Gastroesophageal sphincter (tissue), 3 donors: ENCODE measurements around the gene SPPL2A.

Experiments
- CTCF ChIP-seq, 4 experiments: fragments of 200-600 bp in 2 of 4; fragments of 450-650 bp in 2 of 4; sonication (generic) in 1 of 4; IDR thresholded peaks; one replicate each; pipeline ENCODE4 v1.5.1; 2017 to 2019; ENCODE audit warnings: antibody characterized with exemption in 4 of 4, mild to moderate bottlenecking in 2 of 4, moderate library complexity in 2 of 4
- EP300 ChIP-seq: sonication (generic); formaldehyde crosslinking; IDR thresholded peaks from one replicate; pipeline ENCODE4 v1.6.1; 2017; ENCODE audit warnings: antibody characterized with exemption, mild to moderate bottlenecking
- POLR2A ChIP-seq, 2 donors: fragments of 450-650 bp; IDR thresholded peaks; one replicate each; pipeline ENCODE4 v1.6.1; 2017; ENCODE audit warnings: antibody characterized with exemption in 2 of 2, mild to moderate bottlenecking in 2 of 2, moderate library complexity in 1 of 2
- POLR2AphosphoS5 ChIP-seq: sonication (generic); formaldehyde crosslinking; IDR thresholded peaks from one replicate; pipeline ENCODE4 v1.6.1; 2017; ENCODE audit warnings: antibody characterized with exemption

- TF ChIP-seq CTCF (IDR thresholded peaks at IDR 0.05): no peak
- no peak for TF ChIP-seq POLR2A (IDR thresholded peaks at IDR 0.05)
- no peak for TF ChIP-seq EP300
- TF ChIP-seq POLR2AphosphoS5: no peak
Measured at GRCh38 chr15:50712018-50712417, 53.5 kb downstream of the SPPL2A start.
